ENCODE measurements around the gene ARHGAP15. TPM values are rescaled to one million over a fixed set of nuclear protein-coding genes. Genes with fewer than 3 reads are reported as not detected.

ARHGAP15 gene
- total RNA-seq, 2 donors from 2014 or later, result 0.86 TPM; not detected in 1

DNA sequence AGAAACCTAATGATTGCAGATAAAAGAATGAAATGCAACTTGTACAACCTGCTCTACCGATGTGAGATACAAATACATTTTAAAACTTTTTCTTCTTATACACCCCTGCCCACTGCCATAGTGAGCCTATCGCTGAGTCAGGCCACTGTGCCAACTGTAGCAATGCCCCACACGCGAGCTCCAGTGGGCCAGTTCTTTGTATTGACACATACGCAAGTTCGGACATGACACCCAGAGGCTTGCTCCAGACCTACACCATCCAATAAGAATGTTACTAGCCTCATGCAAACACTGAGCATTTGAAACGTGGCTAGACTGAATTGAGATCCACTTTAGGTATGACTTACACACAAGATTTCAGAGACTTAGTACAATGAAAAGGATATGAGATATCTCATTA, 340.1 kb downstream of the ARHGAP15 start:
- Mint-ChIP-seq H3K27ac (no peak overlapping the region), H3K4me3 (no peak overlapping the region), H3K9me3 (no peaks in the 10 kb centered on the region), H3K36me3 (ENCODE audit: low read depth) (no peaks in the 10 kb centered on the region), H3K4me1 (no peaks in the 10 kb centered on the region), H3K27me3 (ENCODE audit: insufficient read depth) (no peaks in the 10 kb centered on the region)
- no peaks in the 10 kb centered on the region for H3K27me3 ChIP-seq (ENCODE audit: control insufficient read depth, insufficient read depth, low read length, poor library complexity, severe bottlenecking)
- H3K36me3 ChIP-seq (ENCODE audit: control insufficient read depth, insufficient read depth, low read length), result no peaks in the 10 kb centered on the region
- H3K4me3 ChIP-seq (ENCODE audit: low read length), result no peak overlapping the region
- H3K4me1 ChIP-seq (ENCODE audit: control insufficient read depth, insufficient read depth, low read length), result no peaks in the 10 kb centered on the region
- no peak overlapping the region for H3K9ac ChIP-seq (ENCODE audit: extremely low read depth, low read length, poor library complexity, severe bottlenecking)
- no peak for DNase-seq
- 92 to 95% methylated on average over 7 of the region's 7 CpGs for WGBS, 2 experiments (ENCODE audit: insufficient coverage in 1 of 2, insufficient read length in 1 of 2)
- TF ChIP-seq CTCF (conservative IDR thresholded peaks at IDR 0.05), result no peak
- H3K27ac ChIP-seq (ENCODE audit: low read depth, low read length), result no peak overlapping the region
- no peaks in the 10 kb centered on the region for H3K9me3 ChIP-seq (ENCODE audit: control insufficient read depth, low read length)

DNA sequence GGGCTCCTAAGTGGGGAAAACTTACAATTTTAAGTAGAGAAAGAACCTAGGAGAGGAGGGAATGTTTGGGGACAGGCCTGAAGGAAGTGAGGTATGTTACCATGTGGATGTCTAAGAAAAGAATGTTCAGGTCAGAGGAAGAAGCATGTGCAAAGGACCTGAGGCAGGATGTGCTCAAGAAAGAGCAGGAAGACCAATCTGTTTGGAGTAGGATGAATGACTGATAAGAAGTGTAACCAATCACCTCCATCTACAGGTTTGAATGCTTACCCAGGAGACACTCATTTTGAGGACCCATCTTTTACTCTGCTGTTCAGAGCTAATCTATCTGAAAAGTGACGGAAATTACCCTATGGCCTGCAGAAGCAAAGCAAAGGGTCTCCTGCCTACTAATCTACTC, 342.3 kb downstream of the ARHGAP15 start:
- Histone ChIP-seq H3K27me3 (ENCODE audit: control insufficient read depth, insufficient read depth, low read length, poor library complexity, severe bottlenecking) (no peaks in the 10 kb centered on the region), H3K4me3 (ENCODE audit: low read length) (no peak overlapping the region), H3K9ac (ENCODE audit: extremely low read depth, low read length, poor library complexity, severe bottlenecking) (no peak overlapping the region), H3K36me3 (ENCODE audit: control insufficient read depth, insufficient read depth, low read length) (no peaks in the 10 kb centered on the region), H3K27ac (ENCODE audit: low read depth, low read length) (no peak overlapping the region), H3K4me1 (ENCODE audit: control insufficient read depth, insufficient read depth, low read length) (no peaks in the 10 kb centered on the region), H3K9me3 (ENCODE audit: control insufficient read depth, low read length) (no peaks in the 10 kb centered on the region)
- Mint-ChIP-seq H3K36me3 (ENCODE audit: low read depth) (no peaks in the 10 kb centered on the region), H3K4me3 (no peak overlapping the region), H3K9me3 (no peaks in the 10 kb centered on the region), H3K4me1 (no peaks in the 10 kb centered on the region), H3K27me3 (ENCODE audit: insufficient read depth) (no peaks in the 10 kb centered on the region), H3K27ac (no peak overlapping the region)
- 100% methylated on average over 1 of the region's 1 CpG; no CpG with 5 or more reads in 1 of the 2 experiments for WGBS, 2 experiments (ENCODE audit: insufficient coverage in 1 of 2, insufficient read length in 1 of 2)
- TF ChIP-seq CTCF (conservative IDR thresholded peaks at IDR 0.05), result no peak
- DNase-seq, result no peak

DNA sequence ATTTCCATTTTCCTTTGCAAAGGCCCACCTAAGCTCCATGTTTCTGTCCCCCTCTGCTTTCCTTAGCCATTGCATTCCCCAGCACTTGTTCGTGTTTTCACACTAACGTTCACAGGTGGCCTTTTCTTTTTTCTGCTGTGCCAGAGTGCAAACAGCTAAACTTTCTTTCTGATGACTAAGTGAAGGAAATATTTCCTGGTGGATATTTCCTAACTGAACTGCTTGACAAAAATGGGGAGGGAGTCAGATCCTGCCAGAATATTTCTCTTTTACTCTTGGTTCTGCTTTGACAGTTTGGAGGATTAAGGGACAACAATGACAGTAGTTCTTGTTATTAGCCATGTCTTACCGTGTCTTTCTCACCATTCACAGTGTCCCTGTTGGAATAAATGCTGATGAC, 344.0 kb downstream of the ARHGAP15 start:
- H3K27me3 Mint-ChIP-seq (ENCODE audit: insufficient read depth), result peaks cover 5% of the 10 kb centered on the region
- Histone ChIP-seq H3K27me3 (ENCODE audit: control insufficient read depth, insufficient read depth, low read length, poor library complexity, severe bottlenecking) (no peaks in the 10 kb centered on the region), H3K9ac (ENCODE audit: extremely low read depth, low read length, poor library complexity, severe bottlenecking) (no peak overlapping the region), H3K4me1 (ENCODE audit: control insufficient read depth, insufficient read depth, low read length) (no peaks in the 10 kb centered on the region), H3K36me3 (ENCODE audit: control insufficient read depth, insufficient read depth, low read length) (no peaks in the 10 kb centered on the region), H3K27ac (ENCODE audit: low read depth, low read length) (no peak overlapping the region), H3K4me3 (ENCODE audit: low read length) (no peak overlapping the region), H3K9me3 (ENCODE audit: control insufficient read depth, low read length) (no peaks in the 10 kb centered on the region)
- no peaks in the 10 kb centered on the region for H3K9me3 Mint-ChIP-seq
- H3K36me3 Mint-ChIP-seq (ENCODE audit: low read depth), result no peaks in the 10 kb centered on the region
- no peak overlapping the region for H3K4me3 Mint-ChIP-seq
- DNase-seq, result no peak
- TF ChIP-seq CTCF (conservative IDR thresholded peaks at IDR 0.05), result no peak
- H3K27ac Mint-ChIP-seq, result no peak overlapping the region
- 80 to 88% methylated on average over 2 to 3 of the region's 3 CpGs for WGBS, 2 experiments (ENCODE audit: insufficient coverage in 1 of 2, insufficient read length in 1 of 2)
- H3K4me1 Mint-ChIP-seq, result no peaks in the 10 kb centered on the region
